Activated naive CD4-positive, alpha-beta T cell treated with anti-CD3 and anti-CD28 coated beads, Interleukin-2, amount 50 U/mL, for 72 hours (primary cell): ENCODE data around the gene WFDC2. TPM values are rescaled to one million over a fixed set of nuclear protein-coding genes. Genes with fewer than 3 reads are reported as not detected.

ENCODE experiments used
- ATAC-seq, 2 donors: fragments of 150-1000 bp; cut with Tn5 transposase; 2 replicates each; pipeline ENCODE4 v1.10.0; 2021; ENCODE audit warnings: mild to moderate bottlenecking in 2 of 2, moderate library complexity in 2 of 2
- DNase-seq, 2 donors: peaks; one replicate each; pipeline ENCODE4 v3.0.0; 2021 to 2022; ENCODE audit warnings: low spot score in 2 of 2
- H3K27ac Mint-ChIP-seq, 2 donors: one replicate each; pipeline ENCODE4 v1.8.0; 2022; ENCODE audit warnings: mild to moderate bottlenecking in 2 of 2, mixed read lengths in 2 of 2
- H3K36me3 Mint-ChIP-seq, 2 donors: one replicate each; pipeline ENCODE4 v1.8.0; 2022; ENCODE audit warnings: mixed read lengths in 2 of 2
- H3K9me3 Mint-ChIP-seq, 2 donors: one replicate each; pipeline ENCODE4 v1.8.0; 2022; ENCODE audit warnings: mixed read lengths in 2 of 2
- total RNA-seq, 2 donors: library from RNA; stranded (reverse); gene quantifications; one replicate each; pipeline ENCODE4 v1.2.3, GENCODE V29; 2022

WFDC2 gene, protein sequence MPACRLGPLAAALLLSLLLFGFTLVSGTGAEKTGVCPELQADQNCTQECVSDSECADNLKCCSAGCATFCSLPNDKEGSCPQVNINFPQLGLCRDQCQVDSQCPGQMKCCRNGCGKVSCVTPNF
- total RNA-seq = 1 to 10 TPM; 1.2 to 2.5 TPM

DNA sequence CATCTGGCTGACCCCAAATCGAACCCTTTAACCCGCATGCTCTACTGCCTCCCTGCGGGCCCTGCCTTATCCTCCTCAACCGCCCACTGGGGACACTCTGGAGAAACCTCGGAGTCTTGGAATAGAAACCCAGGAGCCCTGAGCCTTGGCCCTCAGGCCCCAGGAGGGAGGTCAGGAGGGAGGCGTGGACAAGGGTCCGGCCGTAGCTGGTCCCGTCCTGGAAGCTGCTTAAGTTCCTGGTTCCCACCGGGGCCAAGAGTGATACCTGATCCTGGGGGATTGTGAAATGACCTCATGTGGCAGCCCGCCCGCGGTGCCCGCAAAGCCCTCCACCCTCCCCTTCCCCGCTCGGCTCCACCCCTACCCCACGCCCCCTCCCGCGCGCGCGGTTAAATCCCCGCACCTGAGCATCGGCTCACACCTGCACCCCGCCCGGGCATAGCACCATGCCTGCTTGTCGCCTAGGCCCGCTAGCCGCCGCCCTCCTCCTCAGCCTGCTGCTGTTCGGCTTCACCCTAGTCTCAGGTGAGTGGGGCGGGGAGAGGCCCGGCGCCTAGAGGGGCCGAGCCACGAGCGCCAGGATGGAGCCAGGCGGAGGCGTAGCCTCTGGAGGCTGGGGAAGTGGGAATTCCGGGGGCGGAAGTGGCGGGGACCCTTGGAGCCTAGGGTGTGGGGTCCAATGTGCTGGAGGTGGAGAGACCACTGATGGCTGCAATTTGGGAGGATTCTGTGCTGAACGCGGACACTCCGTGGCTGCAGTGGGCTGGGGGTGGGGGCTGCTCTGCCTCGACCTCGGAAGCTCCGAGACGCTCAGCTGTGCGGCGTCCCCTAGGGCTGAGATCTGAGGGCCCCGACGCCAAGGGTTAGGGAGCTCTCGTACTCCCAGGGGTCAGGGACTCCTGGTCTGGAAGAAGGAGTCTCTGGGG is at the start of gene WFDC2:
WFDC2 (plus strand) TSS at position 418 of the 926 bp plus-strand sequence; CDS start at position 447, 29 bp downstream.
- no peak for DNase-seq
- Mint-ChIP-seq H3K36me3 (peaks cover 0 to 4% of the 10 kb centered on the region in 2 donors), H3K27ac (no peak within 1 kb of the TSS), H3K9me3 (no peaks in the 10 kb centered on the region)
- ATAC-seq = peak; percentile 6 to 48

DNA sequence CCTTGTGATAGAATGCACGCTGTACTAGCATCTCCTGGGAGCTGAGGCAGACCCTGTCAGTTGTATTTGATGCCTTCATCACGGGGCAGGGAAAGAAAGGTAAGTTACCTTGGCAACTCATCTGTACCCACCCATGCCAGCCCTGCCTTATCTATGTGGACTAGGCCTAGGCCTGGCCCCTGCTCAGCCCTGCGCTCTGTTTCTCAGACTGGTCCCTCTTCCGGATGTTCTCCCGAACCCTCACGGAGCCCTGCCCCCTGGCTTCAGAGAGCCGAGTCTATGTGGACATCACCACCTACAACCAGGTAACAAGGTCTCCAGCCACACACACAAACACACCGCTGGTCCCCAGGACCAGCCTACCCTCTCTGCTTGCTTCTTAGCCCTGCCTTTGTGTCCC is 49.4 kb upstream of the WFDC2 start:
- no peaks in the 10 kb centered on the region for H3K9me3 Mint-ChIP-seq
- DNase-seq (no peak), ATAC-seq (no peak)
- peaks cover 8 to 15% of the 10 kb centered on the region in 2 donors for H3K36me3 Mint-ChIP-seq
- H3K27ac Mint-ChIP-seq = peak overlapping the region; percentile 11 to 25

DNA sequence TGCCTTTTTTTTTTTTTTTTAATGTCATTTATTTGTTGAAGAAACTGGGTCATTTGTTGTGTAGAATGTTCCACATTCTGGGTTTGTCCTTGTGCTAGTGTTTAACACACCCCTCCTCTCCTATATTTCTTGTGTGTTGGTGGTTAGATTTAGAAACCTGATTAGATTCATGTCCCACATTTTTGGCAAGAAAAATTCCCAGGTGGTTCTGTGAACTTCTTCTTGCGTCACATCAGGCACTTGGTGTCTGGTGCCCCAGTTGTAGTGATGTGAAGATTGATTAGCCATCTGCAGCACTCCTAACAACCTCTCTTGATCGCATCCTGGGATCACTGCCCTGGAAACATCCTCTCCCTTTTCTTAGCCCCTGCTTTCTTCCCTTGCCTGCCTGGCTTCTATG is 45.9 kb upstream of the WFDC2 start:
- Mint-ChIP-seq H3K27ac (no peak overlapping the region), H3K9me3 (no peaks in the 10 kb centered on the region), H3K36me3 (peaks cover 0 to 8% of the 10 kb centered on the region in 2 donors)
- ATAC-seq (no peak), DNase-seq (no peak)

DNA sequence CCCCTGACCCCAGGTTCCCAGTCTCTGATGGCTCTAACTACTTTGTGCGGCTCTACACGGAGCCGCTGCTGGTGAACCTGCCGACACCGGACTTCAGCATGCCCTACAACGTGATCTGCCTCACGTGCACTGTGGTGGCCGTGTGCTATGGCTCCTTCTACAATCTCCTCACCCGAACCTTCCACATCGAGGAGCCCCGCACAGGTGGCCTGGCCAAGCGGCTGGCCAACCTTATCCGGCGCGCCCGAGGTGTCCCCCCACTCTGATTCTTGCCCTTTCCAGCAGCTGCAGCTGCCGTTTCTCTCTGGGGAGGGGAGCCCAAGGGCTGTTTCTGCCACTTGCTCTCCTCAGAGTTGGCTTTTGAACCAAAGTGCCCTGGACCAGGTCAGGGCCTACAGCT is 44.0 kb upstream of the WFDC2 start:
- H3K27ac Mint-ChIP-seq = peak overlapping the region in 1 of 2 donors; percentile 16
- H3K9me3 Mint-ChIP-seq = no peaks in the 10 kb centered on the region
- no peaks in the 10 kb centered on the region for H3K36me3 Mint-ChIP-seq
- no peak for ATAC-seq
- DNase-seq = no peak

DNA sequence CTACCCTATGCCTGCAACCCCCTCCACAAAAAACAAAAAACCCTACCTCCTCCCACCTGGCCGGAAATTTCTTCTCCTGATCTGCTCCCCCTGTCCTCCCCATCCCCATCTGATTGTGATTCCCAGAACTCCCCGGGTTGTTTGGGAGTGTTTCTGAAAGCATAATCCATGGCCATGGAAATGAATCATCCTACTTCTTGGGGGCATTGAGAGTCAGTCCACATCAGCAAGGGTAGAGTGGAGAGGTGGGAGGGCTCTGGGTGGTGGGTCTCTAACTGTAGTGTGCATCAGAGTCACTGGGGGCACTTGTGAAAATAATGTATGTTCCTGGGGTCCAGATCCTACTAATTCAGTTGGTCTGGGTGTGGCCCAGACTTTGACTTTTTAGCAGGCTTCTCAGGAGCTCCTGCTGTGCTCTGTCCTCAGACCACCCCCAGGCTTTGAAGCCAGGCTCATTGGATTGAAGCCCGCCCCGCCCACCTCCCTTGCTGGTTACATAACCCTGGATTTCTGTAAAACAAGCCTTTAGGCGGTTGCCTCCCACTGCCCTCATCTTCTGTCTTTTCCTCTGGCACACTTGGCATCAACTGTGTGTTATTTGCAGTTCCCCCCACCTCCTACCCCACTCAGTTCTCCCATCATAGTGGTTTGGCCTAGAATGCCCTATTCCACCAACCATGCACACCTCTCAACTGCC is 43.1 kb upstream of the WFDC2 start:
- ATAC-seq (no peak), DNase-seq (no peak)
- Mint-ChIP-seq H3K27ac (no peak overlapping the region), H3K9me3 (no peaks in the 10 kb centered on the region), H3K36me3 (no peaks in the 10 kb centered on the region)

DNA sequence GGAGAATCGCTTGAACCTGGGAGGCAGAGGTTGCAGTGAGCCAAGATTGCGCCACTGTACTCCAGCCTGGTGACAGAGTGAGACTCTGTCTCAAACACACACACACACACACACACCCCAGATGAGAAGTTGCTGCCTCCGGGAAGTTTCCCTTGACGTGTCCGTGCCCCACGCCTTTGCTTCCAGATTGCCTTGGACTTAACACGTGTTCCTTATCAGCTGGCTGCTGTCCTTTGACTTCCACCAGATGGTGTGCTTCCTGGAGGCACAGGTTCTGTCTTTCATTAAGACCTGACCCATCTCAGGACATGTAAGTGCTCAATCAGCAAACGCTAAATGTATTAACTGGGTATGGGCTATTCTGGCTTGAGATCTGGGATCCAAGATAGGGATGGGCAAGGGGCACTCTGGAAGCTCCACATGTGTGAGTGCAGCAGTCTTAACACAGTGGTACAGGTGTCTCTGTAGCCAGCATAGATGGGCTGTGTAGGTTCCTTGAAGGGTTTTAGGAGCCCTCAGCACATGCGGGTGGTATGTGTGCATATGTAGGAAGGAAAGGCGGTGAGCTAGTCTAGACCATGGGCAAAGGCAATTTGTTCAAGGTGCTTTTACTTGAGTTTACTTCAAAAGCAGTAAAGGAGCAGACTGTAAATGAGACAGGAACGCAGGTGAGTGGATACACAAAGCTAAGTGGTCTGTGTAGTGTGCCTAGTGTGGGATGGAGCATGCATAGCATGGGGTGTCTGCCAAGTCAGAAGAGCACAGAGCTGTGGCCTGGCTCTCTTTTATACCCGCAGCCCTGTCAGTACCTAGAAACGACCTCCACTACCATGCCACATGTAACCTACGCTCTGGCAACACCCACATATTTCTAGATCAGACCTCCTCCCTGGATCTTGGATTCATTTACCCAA is 42.1 kb upstream of the WFDC2 start:
- peak overlapping the region in 1 of 2 donors; percentile 25 for H3K27ac Mint-ChIP-seq
- no peaks in the 10 kb centered on the region for H3K36me3 Mint-ChIP-seq
- ATAC-seq = no peak
- DNase-seq = no peak
- no peaks in the 10 kb centered on the region for H3K9me3 Mint-ChIP-seq

DNA sequence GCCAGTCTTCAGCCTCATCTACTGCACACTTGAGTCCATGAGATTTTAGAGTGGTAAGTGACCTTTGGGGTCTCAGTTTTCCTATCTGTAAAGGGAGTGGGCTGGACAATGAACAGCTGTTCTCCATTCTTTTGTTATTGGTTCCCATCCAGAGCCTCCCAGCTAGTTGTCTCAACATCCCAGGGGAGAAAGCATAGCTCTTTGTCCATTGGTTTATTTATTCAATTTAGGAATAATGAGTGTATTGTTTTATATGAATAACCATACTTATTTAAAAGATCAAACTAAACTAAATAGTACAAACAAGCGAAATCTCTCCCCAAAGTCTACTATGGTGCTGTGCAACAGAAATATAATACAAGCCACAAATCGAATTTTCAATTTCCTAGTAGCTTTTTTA is 39.9 kb upstream of the WFDC2 start:
- DNase-seq = no peak
- ATAC-seq = no peak
- Mint-ChIP-seq H3K36me3 (no peaks in the 10 kb centered on the region), H3K27ac (no peak overlapping the region), H3K9me3 (no peaks in the 10 kb centered on the region)

DNA sequence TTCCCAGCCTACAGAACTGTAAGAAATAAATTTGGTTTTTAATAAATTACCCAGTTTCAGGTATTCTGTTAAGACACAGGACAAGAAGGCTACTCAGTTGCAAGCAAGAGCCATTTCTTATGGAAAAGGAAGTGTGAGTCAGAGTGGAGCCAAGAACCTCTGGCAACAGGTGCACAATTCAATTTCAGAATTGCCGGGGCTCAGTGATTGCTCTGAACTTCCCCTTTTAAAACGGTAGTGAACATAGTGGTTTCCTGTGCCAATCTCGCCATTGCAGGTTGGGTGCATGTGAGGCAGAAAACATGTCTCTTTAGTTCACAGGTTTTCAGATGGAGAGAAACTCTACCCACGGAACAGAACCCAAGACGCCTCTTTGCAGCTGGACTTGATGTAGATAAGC is 37.3 kb upstream of the WFDC2 start:
- no peak for DNase-seq
- ATAC-seq = peak; percentile 8 to 41
- Mint-ChIP-seq H3K27ac (no peak overlapping the region), H3K9me3 (no peaks in the 10 kb centered on the region), H3K36me3 (no peaks in the 10 kb centered on the region)

DNA sequence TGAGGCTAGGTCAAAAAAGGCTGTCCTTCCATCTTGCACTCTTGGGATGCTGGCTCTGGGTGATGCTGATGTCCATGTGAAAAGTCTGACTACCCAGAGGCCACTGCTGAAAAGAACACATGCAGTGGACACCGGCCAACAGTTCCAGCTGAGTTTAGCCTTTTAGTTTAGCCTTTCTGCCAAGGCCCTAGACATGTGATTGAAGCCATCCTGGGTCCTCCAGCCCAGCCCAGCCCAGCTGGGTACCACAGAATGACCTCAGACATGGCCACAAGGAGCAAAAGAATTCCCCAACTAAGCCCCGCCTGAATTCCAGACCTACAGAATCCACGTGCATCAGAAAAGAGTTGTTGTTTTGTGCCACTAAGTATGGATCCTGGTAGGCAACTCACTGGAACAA is 36.2 kb upstream of the WFDC2 start:
- Mint-ChIP-seq H3K27ac (peak overlapping the region; percentile 31 to 44), H3K9me3 (no peaks in the 10 kb centered on the region), H3K36me3 (no peaks in the 10 kb centered on the region)
- DNase-seq (no peak), ATAC-seq (no peak)

DNA sequence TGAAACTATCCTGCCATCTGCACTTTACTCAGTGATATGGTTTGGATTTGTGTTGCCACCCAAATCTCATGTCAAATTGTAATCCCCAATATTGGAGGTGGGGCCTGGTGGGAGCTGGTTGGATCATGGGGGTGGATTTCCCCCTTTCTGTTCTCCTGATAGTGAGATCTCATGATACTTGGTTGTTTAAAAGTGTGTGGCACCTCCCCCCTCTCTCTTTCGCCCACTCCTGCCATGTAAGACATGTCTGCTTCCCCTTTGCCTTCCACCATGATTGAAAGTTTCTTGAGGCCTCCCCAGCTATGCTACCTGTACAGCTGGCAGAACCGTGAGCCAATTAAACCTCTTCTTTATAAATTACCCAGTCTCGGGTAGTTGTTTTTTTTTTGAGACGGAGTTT is 35.6 kb upstream of the WFDC2 start:
- no peak for DNase-seq
- Mint-ChIP-seq H3K27ac (peak overlapping the region in 1 of 2 donors; percentile 31), H3K9me3 (no peaks in the 10 kb centered on the region), H3K36me3 (no peaks in the 10 kb centered on the region)
- no peak for ATAC-seq

DNA sequence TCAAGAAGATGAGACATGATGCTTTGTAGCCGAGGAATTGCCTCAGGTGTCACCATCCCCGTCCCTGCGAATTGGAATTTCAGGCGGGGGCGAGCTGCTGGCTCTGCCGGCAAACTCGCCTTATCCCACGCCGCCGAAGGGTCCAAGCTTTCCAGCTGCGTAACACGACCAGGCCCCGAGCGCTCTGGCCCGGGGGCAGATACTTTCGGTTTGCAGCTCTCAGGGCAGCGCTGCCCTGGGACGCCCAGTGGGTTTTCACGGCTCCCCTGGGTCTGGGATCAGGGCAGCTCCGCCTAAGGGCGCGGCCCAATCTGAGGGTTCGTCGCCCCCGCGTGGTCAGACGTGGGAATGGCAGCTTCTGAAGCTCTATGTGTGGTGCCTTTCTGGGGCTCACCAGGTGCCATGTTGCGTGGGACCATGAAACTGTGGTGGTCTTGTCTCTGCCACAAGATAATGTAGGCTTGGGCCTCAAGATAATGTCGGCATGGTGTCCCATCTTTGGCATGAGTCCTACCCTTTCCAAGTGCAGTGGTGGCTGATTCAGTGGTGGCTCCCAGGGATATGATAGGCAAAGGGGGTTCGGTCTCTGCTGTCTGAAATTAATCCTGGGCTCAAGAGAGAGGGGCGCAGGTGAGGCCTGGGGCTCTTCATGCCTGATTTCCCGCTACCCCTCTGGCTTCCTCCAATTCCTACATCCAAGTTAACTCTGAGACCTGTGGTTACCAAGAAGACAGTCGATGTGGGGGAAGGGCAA is 32.6 kb upstream of the WFDC2 start:
- peak; percentile 98 for ATAC-seq
- Mint-ChIP-seq H3K36me3 (no peaks in the 10 kb centered on the region), H3K9me3 (no peaks in the 10 kb centered on the region), H3K27ac (peak overlapping the region in 1 of 2 donors; percentile 84)
- DNase-seq = peak; percentile 85 to 89

DNA sequence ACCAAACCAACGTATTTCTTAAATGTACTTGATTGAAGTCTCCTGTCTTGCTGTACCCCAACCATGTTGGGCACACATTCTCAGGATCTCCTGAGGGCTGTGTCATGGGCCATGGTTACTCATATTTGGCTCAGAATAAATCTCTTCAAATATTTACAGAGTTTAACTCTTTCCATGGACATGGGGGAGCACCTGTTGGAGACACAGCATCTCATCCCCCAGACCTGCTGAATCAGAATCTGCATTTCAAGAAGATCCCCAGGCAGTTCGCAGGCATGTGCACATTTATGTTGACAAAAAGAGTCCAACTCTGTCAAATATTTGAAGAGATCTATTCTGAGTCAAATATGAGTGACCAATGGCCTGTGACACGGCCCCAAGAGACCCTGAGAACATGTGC is 29.1 kb upstream of the WFDC2 start:
- ATAC-seq (no peak), DNase-seq (no peak)
- no peaks in the 10 kb centered on the region for H3K9me3 Mint-ChIP-seq
- H3K27ac Mint-ChIP-seq = no peak overlapping the region
- no peaks in the 10 kb centered on the region for H3K36me3 Mint-ChIP-seq

DNA sequence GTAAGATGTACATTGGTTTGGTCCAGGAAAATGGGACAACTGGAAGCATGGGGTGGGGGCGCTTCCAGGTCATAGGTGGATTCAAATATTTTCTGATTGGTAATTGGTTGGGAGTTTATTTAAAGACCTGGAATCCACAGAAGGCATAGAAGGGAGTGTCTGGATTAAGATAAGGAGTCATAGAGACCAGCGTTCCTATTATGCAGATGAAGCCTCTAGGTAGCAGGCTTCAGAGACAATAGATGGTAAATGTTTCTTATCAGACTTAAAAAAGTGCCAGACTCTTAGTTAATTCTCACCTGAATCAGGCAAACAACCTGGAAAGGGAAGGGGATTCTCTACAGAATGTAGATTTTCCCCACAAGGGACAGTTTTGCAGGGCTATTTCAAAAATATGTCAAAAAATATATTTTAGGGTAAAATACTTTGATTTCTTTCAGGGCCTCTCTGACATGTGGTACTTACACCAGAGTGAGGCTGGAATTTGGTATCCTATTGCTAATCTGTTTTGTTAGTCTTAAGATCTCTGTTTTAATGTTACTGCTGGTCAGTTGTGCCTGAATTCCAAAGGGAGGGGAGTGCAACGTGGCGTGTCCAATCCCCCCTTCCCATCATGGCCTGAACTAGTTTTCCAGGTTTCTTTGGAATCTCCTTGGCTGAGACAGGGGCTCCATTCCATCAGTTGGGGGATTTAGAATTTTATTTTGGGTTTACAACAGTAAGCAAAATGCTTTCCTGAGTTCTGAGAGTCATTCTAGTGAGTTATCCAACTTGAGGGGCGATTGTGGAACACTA is 28.5 kb upstream of the WFDC2 start:
- no peak for ATAC-seq
- no peaks in the 10 kb centered on the region for H3K9me3 Mint-ChIP-seq
- H3K27ac Mint-ChIP-seq = no peak overlapping the region
- no peak for DNase-seq
- no peaks in the 10 kb centered on the region for H3K36me3 Mint-ChIP-seq

DNA sequence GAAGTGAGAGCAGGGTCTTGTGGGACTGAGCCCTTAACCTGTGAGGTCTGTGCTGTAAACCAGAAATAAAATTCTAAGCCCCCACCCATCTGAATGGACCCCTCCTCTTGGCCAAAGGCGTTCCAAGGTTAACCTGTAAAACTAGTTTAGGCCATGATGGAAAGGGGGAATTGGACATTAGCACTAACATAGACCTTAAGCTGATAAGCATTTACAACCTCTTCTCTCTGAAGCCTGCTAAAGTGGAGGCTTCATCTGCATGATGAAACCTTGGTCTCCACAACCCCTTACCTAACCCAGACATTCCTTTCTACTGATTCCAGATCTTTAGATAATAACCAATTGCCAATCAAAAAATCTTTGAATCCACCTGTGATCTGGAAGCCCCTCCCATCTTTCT is 27.8 kb upstream of the WFDC2 start:
- ATAC-seq (no peak), DNase-seq (no peak)
- Mint-ChIP-seq H3K36me3 (no peaks in the 10 kb centered on the region), H3K9me3 (no peaks in the 10 kb centered on the region), H3K27ac (no peak overlapping the region)

DNA sequence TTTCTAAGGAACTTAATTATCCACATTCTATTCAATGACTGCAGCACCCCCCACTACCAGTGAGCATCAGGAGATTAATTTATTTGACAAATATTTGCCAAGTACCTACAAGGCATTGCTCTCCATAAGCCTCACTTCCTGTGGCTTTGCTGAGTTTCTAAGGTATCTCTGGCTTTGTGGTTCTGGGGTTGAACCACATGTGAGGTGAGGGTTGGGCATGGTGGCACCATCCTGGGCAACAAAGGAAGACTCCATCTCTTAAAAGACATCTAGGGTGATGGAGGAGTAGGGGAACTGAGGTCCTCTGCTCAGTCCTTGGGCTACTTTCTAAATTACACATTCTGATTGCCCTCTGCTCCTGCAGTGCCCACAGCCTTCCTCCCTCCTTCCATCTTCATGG is 25.5 kb upstream of the WFDC2 start:
- no peak overlapping the region for H3K27ac Mint-ChIP-seq
- ATAC-seq (peak in 1 of 2 donors; percentile 34), DNase-seq (no peak)
- H3K9me3 Mint-ChIP-seq = no peaks in the 10 kb centered on the region
- H3K36me3 Mint-ChIP-seq = no peaks in the 10 kb centered on the region
